ENCODE results near the gene GPC5.
A peak's percentile ranks its signal among the peaks of the same experiment; 100 is the strongest.

Gene GPC5

GRCh38 chr13:92452840-92453239 lies 1054.4 kb downstream of the GPC5 start:
- DNase-seq (ENCODE audit: insufficient read length, low spot score) (no peak), FAIRE-seq (no peak)
- TF ChIP-seq, protein P1, sequence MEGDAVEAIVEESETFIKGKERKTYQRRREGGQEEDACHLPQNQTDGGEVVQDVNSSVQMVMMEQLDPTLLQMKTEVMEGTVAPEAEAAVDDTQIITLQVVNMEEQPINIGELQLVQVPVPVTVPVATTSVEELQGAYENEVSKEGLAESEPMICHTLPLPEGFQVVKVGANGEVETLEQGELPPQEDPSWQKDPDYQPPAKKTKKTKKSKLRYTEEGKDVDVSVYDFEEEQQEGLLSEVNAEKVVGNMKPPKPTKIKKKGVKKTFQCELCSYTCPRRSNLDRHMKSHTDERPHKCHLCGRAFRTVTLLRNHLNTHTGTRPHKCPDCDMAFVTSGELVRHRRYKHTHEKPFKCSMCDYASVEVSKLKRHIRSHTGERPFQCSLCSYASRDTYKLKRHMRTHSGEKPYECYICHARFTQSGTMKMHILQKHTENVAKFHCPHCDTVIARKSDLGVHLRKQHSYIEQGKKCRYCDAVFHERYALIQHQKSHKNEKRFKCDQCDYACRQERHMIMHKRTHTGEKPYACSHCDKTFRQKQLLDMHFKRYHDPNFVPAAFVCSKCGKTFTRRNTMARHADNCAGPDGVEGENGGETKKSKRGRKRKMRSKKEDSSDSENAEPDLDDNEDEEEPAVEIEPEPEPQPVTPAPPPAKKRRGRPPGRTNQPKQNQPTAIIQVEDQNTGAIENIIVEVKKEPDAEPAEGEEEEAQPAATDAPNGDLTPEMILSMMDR (IDR thresholded peaks at IDR 0.05; ENCODE audit: insufficient read depth, missing control alignments): no peak

GRCh38 chr13:92459306-92459705 lies 1060.9 kb downstream of the GPC5 start:
- FAIRE-seq (peak; percentile 21), DNase-seq (ENCODE audit: insufficient read length, low spot score) (no peak)
- TF ChIP-seq, protein P1 (IDR thresholded peaks at IDR 0.05; ENCODE audit: insufficient read depth, missing control alignments): no peak

DNA sequence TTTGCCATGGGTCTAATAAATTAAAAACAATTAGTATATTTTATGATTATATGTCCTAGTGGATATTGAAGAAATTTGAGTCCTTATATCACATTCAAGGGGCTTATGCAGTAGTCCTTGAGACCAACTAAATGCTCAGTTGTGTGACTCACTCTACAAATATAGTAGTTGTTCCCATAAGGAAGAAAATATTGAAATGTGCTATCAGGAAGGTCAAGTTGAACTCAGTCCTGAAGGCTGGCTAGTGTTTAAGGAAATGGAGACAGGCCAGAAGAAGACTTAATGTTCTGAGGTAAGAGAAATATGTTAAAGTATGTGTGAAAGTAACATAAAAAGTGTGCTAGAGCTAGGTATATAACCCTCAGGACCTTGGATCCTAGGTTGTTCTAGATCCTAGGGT lies 1062.1 kb downstream of the GPC5 start:
- TF ChIP-seq, protein P1 (IDR thresholded peaks at IDR 0.05; ENCODE audit: insufficient read depth, missing control alignments): no peak
- DNase-seq (ENCODE audit: insufficient read length, low spot score): no peak
- no peak for FAIRE-seq

DNA sequence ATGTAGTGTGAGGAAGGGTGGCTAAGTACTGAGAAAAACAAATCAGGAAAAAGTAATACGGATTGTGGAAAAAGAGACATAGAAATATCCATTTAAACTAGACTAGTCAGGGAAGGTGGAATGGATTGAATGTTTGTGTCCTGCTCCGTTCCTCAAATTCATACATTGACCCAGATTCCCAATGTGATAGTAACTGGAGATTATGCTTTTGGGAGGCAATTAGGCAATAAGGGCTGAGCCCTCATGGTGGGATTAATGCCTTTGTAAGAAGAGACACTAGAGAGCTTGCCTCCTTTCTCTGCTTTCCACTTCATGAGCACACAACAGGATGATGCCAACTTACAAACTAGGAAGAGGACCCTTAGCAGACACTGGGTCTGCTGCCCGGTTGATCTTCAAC lies 1063.0 kb downstream of the GPC5 start:
- DNase-seq (ENCODE audit: insufficient read length, low spot score): no peak
- FAIRE-seq: no peak

GRCh38 chr13:92461831-92462230 lies 1063.4 kb downstream of the GPC5 start:
- FAIRE-seq (no peak), DNase-seq (ENCODE audit: insufficient read length, low spot score) (no peak)
- TF ChIP-seq, protein P1 (IDR thresholded peaks at IDR 0.05; ENCODE audit: insufficient read depth, missing control alignments): no peak

More for the DNA sequence above, 1063.0 kb downstream of the GPC5 start:
- TF ChIP-seq, protein P1 (IDR thresholded peaks at IDR 0.05; ENCODE audit: insufficient read depth, missing control alignments): no peak

DNA sequence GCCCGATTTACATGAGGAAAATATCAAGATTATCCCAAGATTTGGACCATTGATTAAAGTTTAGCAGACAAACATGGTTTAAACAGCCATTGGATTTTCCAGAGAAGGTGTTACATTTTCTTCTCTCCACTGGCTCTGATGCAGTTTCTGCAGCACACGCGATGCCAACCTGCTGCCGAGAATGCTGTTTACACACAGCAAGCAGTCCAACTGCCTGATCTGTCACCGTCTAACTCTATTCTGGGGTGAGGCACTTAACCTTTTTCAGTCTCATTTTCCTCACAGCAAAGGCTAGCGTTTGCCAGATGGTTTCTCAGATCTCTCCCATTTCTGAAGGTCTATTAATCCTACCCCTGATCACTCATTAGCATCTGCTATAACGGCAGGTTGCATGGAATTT lies 1064.7 kb downstream of the GPC5 start:
- DNase-seq (ENCODE audit: insufficient read length, low spot score) (no peak), FAIRE-seq (peak; percentile 64)
- TF ChIP-seq, protein P1 (IDR thresholded peaks at IDR 0.05; ENCODE audit: insufficient read depth, missing control alignments): no peak

- FAIRE-seq: peak; percentile 63
- TF ChIP-seq, protein P1 (IDR thresholded peaks at IDR 0.05; ENCODE audit: insufficient read depth, missing control alignments): no peak
- no peak for DNase-seq (ENCODE audit: insufficient read length, low spot score)
These were observed 1075.5 kb downstream of the GPC5 start for GRCh38 chr13:92473765-92474475.

Measured in D721Med (cell line).